Activated CD4-positive, alpha-beta T cell treated with anti-CD3 and anti-CD28 coated beads, Interleukin-10, Interleukin-2, amounts not matched to agents 100 ng/mL and 50 ng/mL, durations not matched to agents 16 hours and 8 hours (primary cell): ENCODE results near the gene OSBPL10.
A peak's percentile ranks its signal among the peaks of the same experiment; 100 is the strongest.
"Not testable (repeated sequence)": the region's sequence is repeated elsewhere in the genome, so short reads cannot be mapped to it uniquely, and the experiment has no call there.

Experiments used
- DNase-seq: peaks from one replicate; pipeline ENCODE4 v3.0.0-alpha.2; 2020

The OSBPL10 gene

DNA sequence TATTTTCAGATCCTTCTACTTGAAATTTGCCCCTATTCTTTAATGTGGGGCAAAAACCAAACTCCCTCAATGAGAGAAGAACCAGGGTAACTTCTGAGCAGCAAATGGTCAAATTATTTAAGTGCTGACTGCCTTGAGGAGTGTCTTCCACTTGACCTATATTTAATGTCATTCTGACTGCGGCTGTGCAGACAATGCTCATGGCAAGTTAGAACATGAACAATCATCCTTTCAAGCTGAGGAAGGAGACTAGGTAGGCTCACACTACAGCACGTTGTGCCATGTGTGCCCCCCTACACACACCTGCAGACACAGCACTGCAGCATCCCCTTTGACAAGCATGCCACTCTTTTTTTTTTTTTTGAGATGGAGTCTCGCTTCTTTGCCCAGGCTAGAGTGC, 98.2 kb downstream of the OSBPL10 start:
- DNase-seq = no peak

GRCh38 chr3:31882431-31882830, 98.6 kb downstream of the OSBPL10 start:
- no peak for DNase-seq

- DNase-seq = no peak
These were observed 100.5 kb downstream of the OSBPL10 start for GRCh38 chr3:31880482-31881078.

GRCh38 chr3:31880020-31880419, 101.0 kb downstream of the OSBPL10 start:
- DNase-seq = no peak

- DNase-seq = no peak
These were observed 101.7 kb downstream of the OSBPL10 start for GRCh38 chr3:31879365-31879764.

GRCh38 chr3:31878231-31878838, 102.7 kb downstream of the OSBPL10 start:
- no peak for DNase-seq

DNA sequence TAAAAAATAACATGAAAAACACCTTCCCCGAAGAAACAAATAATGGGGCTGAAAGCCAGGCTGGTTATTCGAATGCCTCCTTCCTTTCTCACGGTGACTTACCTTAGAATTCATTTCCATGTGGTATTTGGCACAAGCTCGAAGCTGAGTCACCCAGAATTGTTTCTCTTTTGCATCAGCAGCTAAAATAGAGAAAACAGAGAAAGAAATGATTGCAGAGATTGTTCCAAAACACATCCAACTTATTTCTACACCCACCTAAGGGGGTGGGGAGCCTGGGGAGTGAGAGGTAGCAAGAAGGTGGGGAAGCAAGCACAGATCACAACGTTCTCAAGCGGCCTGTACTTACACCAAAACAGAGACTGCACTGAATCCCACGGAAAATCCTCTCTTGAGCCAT, 104.7 kb downstream of the OSBPL10 start:
- no peak for DNase-seq

DNA sequence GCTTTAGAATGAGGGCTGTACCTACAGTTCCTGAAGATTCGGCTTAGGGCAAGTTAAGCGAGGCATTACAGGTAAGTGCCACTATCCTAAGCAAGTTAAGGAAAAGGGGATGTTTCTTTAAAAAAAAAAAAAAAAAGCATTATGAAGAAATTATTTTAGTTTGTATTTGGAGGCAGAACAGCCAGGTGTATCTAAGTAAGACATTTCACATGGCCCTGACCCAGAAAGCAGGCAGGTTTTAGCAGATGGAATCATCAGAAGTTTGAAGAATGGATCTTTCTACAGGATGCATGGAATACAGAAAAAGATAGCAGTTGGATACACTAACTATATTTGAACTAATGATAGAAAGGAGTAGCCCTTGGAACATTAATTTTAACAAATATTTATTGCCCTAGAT, 105.6 kb downstream of the OSBPL10 start:
- no peak for DNase-seq

DNA sequence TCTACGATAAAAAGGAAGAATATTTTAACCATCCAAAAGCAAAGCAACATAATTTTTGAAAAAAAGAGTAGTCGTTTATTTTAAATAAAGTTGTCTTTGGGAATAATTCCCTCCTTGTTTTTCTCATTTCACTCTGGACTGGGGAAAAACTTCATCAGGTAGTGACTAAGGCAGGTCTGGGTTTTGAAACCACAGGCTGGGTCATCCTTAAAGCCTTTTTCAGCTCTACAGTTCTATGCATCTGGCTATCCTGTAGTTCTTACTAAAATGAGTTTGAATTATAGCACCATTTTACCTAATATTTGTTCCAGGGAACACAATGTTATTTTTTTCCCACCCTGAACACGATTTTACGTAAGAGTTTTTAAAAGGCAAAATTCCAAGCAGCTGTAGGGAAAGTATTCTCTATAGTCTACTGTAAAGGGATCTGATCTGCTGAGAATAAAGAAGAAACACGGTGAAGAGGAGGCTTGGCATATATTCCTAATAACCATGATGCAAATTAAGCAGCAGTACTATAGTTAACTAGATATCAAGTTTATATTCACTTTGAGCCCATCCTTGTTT, 107.7 kb downstream of the OSBPL10 start:
- DNase-seq = no peak

- DNase-seq = no peak
These were observed 109.0 kb downstream of the OSBPL10 start for GRCh38 chr3:31871939-31872507.

- DNase-seq = not testable (repeated sequence)
These were observed 111.0 kb downstream of the OSBPL10 start for GRCh38 chr3:31870111-31870510.

DNA sequence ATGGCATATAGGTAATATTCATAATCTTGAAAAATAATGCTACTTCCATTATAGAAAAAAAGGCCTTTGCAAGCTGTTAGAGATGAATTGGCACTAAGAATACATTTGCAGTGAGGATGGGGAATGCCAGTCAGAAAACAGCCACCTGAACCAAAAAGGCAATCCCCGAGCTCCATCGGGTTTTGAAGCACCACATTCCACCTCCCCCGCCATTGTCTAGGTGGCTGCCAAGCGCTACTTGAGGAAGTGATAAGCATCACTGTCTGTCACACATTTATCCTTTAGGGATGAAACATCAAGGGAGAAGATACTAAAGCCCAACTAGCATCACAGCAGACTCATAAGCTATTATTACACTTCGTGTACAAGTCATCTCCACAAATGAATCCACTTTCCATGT, 112.8 kb downstream of the OSBPL10 start:
- DNase-seq = no peak

GRCh38 chr3:31862666-31863279, 118.3 kb downstream of the OSBPL10 start:
- no peak for DNase-seq

DNA sequence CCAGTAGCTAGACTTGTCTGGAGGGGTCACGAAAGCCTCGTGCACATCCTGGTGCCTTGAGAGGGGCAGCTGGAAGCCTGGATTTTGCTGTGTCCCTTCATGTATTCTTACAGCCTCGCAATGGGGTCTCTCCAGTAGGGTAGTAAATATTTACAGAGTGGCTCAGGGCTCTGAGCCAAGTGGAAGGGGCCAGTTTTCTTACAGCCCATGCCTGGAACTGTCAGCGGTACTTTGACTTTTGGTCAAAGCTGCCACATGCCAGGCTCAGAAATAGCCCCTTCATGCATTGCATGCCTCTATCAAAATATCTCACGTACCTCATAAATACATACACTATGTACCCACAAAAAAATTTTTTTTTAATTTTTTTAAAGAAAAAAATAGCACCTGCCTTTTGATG, 119.2 kb downstream of the OSBPL10 start:
- no peak for DNase-seq

- not testable (repeated sequence) for DNase-seq
These were observed 120.4 kb downstream of the OSBPL10 start for GRCh38 chr3:31860642-31861041.

GRCh38 chr3:31859245-31859644, 121.8 kb downstream of the OSBPL10 start:
- DNase-seq = no peak

- DNase-seq = no peak
These were observed 122.6 kb downstream of the OSBPL10 start for GRCh38 chr3:31858439-31858838.

- DNase-seq = no peak
These were observed 127.5 kb downstream of the OSBPL10 start for GRCh38 chr3:31853580-31853979.

GRCh38 chr3:31851278-31851677, 129.8 kb downstream of the OSBPL10 start:
- DNase-seq = no peak

DNA sequence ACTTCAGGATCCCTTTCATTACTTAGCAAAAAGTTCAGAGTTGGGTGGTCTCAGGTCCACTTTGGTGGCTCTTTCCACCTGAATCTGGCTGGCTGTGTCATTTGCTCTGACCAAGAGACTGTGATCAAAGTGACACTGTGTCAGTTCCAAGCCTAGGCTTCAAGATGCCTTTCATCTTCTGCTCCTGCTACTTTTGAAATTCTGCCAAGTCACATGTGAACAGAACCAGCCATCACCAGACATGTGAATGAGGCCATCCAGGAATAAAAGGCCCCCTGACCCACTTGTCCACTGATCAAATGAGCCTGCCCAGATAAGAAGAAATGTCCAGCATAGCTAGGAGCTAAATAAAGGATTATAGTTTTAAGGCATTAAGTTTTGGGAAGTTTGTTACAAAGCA, 132.2 kb downstream of the OSBPL10 start:
- no peak for DNase-seq

DNA sequence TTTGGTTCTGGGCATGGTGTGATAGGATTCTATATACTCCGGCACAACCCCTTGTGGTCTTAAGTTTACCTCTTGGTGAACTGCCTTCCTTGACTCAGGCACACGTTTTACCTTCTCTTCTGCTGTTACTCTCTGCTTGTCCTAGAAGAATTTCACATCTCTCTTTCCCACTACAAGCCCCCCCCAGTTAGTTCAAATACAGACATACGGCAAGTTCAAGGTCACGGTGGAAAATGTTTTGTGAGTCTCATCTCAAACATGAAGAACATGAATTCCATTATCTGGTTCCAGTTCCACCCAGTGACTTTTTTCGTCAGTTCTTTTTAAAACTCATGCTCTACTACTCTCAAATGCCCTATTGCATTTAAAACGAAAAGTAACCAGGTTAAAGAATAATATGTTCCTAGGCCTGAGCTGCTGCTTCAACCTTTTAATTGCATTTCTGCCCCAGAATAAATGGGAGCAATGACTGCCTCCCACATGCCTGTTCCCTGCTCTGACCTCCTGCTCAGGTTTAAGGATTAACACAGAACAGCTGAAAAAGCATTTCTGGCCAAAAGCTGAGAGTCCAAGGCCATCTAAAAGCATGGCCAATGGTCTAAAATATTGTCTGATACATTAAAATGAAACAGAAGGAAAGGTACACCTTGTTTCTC, 132.8 kb downstream of the OSBPL10 start:
- DNase-seq = no peak

DNA sequence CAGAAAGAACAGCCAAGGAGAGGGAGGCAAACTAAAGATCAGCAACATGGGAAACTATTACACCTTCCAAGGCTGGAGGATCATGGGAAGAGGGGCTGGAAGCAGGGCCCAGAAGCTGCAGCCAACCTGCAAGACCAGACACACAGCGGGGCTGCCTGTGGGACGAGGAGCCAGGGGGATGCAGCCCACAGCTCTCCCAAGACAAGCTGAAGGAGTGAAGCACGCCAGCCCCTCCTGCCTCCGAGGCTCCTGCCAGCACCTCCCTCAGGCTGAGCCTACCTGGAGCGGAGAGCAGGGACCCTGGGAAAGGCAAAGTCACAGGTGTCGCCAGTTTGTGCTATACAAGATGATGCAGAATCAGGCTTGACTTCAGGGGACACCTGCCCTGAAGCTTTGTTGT, 133.3 kb downstream of the OSBPL10 start:
- DNase-seq = no peak

DNA sequence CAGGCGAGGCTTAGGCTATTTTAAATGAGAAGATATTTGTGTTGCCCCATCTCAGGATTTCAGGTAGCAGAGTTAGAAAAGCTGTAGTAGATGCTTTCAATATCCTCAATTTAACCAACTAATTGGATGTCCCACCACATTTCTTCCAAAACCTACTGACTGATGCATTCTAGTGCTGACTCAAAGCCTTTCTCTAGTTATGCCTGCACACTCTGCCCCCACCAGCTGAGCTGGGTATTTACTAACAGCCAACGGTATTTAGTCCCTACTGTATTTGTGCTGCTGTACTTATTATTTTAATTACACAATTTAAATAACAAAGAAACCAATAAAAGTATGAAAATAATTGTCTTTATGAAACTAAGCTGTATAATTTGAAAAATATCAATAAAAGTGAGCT, 139.5 kb downstream of the OSBPL10 start:
- DNase-seq = peak; percentile 50
